Cerebellar cortex (tissue), 1 donor: Measurements from ENCODE around the gene U2SURP.
"Not testable (repeated sequence)": the region's sequence is repeated elsewhere in the genome, so short reads cannot be mapped to it uniquely, and the experiment has no call there.

Source experiments
- DNase-seq: peaks from one replicate; pipeline ENCODE4 v3.0.0-alpha.2; 2015; ENCODE audit warnings: low spot score

U2SURP gene

DNA sequence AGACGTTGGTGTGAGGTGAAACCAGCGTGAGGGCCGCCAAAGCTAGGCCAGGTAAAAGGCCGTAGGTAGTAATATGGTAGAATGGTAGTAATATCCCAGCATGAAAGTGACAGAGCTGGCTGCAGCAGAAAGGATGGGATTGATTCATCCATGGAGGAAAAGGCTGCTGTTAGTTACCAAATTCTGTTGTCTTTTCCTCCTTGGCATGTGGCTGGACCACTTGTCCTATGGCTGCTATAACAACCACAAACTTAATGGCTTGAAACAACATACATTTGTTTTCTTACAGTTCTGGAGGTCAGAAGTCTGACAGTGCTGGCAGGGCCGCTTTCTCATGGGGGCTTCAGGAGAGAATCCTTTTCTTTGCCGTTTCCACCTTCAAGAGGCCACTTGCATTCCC is 70.4 kb downstream of the U2SURP start:
- no peak for DNase-seq

DNA sequence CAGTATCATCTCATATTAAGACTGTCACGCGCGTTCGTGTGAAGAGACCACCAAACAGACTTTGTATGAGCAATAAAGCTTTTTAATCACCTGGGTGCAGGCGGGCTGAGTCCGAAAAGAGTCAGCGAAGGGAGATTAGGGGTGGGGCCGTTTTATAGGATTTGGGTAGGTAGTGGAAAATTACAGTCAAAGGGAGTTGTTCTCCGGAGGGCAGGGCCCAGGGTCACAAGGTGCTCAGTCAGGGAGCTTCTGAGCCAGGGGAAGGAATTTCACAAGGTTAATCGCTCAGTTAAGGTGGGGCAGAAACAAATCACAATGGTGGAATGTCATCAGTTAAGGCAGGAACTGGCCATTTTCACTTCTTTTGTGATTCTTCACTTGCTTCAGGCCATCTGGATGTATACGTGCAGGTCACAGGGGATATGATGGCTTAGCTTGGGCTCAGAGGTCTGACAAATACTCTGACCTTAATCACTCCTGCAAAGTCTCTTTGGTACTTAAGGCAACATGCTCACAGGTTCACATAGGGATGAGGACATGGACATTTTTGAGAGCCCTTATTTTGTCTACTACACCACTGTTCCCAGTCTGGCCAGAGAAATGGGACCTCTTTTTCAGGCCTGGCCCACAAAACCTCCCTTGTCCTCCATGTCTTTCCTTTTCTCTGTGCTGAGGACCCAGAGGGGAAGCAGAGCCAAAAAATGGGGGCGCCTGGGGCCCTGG is 71.1 kb downstream of the U2SURP start:
- DNase-seq = not testable (repeated sequence)

DNA sequence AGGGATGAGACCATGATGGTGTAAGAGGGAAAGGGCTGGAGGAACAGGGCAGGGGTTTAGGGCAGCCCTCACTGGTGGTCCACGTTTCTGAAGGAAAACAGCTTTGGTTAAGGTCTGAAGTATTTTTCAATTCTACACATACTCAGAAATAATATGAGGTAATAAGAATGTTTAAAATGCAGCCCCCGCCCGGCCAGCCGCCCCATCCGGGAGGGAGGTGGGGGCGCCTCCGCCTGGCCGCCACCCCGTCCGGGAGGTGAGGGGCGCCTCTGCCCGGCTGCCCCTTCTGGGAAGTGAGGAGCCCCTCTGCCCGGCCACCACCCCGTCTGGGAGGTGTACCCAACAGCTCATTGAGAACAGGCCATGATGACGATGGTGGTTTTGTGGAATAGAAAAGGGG is 72.2 kb downstream of the U2SURP start:
- DNase-seq = not testable (repeated sequence)

DNA sequence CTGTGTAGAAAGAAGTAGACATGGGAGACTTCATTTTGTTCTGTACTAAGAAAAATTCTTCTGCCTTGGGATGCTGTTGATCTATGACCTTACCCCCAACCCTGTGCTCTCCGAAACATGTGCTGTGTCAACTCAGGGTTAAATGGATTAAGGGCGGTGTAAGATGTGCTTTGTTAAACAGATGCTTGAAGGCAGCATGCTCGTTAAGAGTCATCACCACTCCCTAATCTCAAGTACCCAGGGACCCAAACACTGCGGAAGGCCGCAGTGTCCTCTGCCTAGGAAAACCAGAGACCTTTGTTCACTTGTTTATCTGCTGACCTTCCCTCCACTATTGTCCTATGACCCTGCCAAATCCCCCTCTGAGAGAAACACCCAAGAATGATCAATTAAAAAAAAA is 72.6 kb downstream of the U2SURP start:
- DNase-seq = not testable (repeated sequence)

DNA sequence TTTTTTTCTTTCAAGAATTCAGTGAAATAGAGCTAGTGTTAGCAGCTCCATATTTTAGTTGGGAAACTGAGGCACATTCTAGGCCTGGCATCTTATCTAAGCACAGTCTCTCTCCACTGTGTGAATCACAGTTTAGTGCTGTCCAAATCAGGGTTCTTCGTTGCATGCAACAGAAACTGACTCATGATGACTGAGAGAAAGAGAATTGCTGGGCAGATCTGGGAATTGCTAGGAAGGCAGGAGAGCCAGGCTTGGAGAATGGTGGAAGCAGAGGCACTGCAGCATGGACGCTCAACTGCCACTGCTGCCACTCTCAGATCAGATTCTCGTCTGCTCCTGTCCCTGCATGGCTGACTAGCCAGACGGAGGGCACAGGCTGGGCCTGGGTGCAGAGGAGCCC is 77.5 kb downstream of the U2SURP start:
- no peak for DNase-seq

DNA sequence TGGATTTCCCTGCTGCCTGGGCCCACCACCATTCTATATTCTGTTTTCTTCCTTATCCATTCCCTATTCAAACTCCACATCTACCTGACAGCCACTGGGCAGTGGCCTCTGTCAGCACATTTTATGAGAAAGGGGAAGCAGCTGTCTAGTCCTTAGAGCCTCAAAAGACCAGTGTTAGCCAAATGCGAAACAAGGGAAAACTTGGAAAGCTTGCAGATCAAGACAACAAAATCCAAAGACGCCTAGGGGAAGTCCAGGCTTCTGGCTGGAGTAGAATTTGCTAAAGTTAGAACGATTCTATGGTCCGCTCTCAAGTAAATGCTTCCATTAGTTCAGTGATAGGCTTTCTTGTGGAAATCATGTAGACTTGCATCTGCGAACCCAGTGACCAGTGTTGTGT is 78.8 kb downstream of the U2SURP start:
- DNase-seq = no peak

DNA sequence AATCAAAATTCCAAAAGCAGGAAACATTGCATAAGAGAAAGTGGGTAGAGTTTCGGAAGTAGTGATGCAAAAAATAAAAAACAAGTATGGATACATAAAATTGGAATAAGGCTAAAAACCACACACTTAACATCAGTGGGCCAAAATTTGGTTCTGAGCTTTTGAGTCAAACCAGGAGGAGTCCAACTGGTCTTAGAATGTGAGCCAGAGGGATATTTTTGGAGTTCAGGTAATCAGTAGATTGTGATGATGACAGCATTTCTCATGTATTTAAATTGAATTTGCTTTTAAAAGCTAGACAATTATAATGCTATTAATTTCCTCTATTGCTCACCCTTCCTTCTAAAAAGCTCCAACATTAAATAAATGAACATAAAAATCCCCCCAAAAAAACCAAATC is 80.0 kb downstream of the U2SURP start:
- DNase-seq = no peak

DNA sequence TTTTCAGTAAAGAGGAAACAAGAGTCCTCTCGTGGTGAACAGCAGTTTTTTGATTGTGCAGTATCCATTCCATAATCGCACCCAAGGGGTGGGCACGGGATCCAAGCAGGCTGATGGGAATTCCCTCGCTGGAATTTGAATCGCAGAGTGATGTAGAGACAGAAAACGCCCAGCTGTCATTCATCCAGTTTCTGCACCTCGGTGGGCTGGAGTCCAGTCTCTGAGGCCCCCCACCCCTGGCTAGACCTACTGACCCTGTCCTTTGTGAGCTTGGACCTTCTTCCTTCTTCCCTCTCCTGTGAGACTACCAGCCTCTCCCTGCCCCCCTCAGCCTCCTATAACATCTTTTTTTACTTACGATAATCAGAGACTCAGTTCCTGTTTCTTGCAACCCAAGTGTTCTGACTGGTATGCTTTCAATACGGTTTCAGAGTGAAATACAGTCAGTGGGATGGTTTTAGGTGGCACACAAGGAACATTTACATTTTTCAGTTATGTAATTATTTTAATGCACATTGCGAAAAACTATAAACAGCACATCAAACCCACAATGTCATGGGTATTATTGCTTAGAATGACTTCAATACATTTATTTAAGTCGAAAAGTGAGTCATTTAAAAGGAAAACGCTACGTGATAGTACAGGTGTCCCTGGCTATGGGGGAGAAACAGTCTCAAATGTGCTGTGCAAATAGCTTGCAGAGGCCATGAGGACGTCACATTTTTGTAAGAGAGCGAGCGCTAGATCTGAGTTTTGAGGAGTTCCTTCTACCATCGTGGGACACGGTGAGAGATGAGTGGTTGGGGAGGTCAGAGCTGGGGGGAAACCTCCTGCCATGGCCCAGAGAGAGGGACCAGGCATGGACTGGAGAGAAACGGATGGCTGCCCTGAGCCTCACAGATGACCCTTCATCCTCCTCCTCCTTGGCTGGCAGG is 80.7 kb downstream of the U2SURP start:
- no peak for DNase-seq

DNA sequence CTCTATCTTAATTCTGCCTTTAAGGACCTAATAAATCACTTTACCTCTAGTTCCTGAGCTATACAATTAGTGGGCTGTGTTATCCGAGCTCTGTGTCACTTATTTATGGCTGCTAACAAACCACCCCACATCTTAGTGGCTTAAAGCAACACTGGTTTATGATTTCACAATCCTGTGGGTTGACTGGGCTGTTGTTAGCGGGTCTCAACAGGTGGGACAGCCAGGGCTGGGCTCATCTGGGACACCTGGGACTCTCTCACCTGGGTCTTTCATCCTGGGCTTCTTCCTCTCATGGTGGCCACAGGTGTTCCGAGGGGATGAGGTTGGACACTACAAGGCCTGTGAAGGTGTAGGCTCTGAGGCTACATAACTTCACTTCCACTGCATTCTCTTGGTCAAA is 82.4 kb downstream of the U2SURP start:
- no peak for DNase-seq

DNA sequence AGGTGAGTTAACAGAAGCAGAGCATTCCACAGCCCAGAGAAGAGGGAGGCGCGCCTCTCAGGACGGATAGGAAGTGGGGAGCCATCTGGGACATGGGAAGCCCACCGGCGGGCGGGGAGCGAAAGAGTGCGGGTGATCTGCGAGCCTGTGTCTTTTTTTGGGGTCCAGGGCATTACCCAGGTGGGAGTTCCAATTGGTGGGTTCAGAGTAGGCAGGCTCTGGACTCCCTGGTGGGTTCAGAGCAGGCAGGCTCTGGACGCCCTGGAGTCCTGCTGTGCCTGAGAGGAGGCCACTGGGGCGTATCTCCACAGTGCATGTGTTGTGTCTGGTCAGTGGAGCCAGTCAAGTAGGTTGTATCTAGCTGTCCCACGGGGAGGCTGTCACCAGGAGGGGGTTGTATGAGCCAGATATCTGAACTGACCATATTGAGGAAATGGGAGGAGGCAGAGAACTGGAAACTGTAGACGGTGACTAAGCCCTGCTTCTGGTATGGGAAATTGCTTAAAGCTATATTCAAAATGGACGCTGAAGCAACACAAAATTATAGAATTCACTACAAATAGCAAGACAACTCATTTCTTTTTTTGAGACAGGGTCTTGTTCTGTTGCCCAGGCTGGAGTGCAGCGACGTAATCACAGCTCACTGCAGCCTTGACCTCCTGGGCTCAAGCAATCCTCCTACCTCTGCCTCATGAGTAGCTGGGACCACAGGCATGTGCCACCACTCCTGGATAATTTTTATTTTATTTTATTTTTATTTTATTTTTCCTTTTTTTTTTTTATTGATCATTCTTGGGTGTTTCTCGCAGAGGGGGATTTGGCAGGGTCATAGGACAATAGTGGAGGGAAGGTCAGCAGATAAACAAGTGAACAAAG is 83.7 kb downstream of the U2SURP start:
- no peak for DNase-seq

DNA sequence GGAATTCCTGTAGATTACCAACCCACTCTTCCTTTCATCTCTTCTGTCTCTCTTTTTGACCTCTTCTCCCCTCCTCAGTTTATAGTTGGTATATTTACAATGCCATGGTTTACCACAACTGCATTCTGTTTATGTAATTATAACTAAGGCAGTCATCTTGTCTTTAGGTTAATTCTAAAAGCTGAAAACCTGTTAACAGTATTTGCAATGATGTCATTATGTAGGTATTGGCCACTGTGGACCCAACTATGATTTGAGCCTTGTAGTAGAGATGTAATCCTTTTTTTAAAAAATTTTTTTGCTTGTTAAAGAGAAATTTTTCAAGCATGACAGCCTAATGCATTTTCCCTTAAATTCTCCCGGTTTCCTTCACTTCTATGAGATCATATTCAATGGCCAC is 87.5 kb downstream of the U2SURP start:
- no peak for DNase-seq

DNA sequence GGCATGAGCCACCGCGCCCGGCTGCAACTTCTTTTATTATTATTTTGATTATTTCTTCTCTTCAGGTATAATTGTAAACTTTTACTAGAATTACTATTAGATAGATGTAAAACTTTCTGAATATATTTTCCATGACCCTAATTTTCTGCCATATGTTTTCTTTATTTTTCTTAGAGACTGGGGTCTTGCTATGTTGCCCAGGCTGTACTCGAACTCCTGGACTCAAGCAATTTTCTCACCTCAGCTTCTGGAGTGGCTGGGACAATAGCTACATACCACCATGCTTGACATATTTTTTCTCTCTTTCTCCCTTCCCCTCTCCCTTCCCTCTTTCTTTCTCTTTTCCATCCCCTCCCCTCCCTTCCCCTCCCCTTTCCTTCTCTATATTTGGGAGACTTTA is 88.6 kb downstream of the U2SURP start:
- DNase-seq = no peak

DNA sequence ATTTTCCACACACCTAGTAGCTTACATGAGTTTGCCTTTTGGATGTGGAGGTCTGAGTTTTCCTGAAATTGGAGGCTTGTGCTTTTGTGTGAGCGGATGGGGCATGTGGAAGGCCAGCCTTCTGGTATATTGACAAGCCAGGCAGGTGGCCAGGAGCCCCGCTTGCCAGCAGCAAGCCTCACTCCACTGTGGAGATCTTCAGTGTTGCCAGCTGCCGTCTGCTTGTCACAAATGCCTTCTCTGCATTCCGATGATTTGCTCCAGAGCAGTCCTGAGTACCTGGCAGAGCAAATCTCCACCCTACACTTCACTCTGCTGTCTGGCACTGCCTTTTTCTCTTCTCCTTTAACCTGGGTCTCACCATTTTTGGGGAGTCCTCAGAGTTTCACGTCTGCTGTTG is 89.1 kb downstream of the U2SURP start:
- no peak for DNase-seq

DNA sequence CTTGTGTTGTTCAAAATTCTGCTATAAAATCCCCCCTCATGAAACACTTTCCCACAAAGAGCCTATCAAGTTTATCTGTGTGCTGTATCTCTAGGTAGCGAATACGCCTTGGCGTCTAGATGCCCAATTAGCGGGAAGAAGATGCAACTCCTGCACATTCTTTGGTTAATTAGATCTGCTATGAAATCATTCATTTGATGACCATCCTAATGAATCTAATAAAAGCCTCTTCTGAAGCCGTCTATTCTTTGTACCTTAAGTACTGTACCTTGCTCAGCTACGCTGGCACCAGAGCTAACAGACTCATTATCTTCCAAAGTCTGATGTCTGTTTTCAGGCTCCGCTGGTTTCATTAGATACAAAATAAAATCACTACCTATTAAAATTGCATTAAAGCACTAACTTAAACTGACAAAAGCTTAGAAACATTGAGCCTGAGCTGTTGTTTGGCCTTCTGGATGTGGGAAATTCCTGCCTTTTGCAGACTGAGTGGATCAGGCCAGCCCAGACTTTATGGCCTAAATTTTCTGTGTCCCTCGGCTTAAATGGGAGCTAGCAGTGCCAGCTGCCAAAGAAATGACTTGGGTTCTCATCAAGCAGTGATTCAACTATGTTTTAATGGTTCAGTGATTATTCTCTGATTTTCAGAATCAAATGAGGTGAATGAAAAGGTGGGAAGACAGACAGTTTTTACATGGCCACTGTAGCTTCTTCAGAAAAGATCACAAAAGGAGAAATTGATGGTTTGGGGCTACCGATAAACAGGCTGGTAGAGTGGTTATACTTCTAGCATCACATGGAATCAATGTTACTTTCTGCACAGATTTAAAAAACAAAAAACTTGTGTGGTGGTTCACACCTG is 89.8 kb downstream of the U2SURP start:
- no peak for DNase-seq

DNA sequence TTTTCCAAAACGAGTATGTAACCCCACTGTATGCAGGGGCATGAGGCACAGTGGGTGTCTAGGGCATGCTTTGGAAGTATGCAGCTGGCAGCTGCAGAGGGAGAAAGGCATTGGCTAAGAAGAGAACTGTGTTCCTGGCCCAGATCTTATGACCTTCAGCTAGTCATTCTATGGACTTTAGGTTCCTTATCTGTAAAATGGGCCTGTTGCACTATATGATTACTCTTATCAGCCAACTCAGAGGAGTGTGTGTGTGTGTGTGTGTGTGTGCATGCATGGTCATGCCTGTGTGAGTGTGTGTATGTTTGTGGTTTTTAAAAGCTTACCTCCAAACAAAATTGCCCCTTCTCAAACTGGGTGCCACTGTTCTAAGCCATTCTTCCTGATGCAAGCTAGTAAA is 90.8 kb downstream of the U2SURP start:
- DNase-seq = no peak

DNA sequence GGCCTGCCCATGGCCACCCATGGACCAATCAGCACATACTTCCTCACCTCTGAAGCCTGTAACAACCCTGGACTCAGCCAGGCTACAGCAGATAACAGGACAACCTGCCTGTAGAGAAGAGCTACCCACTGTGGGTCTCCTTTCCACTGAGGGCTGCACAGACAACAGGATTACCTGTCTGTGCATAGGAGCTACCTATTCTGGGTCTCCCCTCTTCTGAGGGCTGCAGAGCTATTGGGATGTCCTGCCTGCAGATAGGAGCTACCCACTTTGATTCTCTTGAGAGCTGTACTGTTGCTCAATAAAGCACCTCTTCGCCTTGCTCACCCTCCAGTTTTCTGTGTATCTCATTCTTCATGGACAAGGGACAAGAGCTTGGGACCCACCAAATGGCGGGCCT is 94.4 kb downstream of the U2SURP start:
- no peak for DNase-seq

DNA sequence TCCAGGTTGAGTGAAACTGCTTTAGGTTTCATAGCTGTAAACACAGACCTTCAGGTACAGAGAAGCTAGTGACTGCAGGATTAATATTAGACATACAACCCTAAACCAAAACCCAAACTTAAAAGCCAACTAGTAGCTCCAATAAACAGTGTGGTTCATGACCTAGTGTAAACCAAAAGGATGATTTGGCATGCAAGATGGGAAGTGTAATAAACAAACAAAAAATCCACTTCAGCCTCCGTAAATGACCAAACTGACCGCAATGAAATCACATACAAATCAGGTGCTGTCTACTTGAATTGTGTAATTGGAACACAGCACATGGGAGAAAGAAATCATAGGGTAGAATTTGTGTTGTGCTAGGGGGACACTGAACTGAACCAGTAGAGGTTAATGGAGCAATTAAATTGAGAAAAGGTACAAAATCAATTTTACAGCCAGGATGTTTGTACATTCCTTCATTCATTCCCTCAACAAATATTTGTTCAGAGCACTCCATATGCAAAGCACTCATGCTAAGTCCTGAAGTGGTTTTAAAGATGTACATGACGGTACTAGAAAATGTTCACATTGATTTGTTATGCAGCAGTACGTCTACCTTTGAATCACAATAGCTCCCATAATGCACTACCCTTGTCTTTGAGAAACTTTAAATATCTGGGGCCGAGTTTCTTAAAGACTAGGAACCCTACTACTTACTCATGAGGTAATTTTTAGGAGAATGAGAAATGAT is 96.8 kb downstream of the U2SURP start:
- DNase-seq = no peak

DNA sequence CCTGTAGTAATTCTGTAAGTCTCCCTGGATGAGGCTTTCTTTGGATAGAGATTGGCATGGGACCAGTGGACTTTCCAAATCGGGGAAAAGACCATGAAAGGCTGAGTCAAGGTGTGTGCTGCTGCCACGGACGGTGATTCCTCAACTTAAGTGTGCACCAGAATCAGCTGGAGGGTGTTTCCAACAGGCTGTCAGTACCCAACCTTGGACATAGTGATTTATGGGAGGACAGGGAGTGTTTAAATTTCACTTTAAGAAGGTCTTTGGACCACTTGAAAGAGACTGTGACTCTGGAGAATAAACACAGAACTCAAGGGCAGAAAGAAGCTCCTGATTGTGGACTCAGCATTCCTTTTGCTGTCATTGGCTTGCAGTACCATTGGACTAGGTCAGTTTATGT is 97.8 kb downstream of the U2SURP start:
- DNase-seq = no peak

DNA sequence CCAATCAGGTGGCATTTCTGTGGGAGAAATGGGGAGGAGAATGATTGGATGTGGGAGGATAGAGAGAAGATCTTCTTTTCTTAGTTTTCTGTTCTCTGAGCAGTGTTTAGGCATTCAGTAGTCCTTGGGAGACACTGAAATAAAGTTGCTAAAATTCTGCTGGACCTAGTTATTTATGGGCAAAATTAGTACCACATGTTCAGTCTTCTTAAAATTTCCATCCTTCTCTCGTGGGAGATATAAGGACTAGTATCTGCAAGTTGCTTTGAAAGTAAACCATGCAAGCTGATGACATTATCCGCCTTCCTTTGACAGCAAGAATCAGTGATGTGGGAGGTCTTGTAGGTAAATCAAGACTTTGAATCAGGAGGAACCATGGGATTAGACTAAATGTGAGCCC is 98.3 kb downstream of the U2SURP start:
- DNase-seq = no peak

DNA sequence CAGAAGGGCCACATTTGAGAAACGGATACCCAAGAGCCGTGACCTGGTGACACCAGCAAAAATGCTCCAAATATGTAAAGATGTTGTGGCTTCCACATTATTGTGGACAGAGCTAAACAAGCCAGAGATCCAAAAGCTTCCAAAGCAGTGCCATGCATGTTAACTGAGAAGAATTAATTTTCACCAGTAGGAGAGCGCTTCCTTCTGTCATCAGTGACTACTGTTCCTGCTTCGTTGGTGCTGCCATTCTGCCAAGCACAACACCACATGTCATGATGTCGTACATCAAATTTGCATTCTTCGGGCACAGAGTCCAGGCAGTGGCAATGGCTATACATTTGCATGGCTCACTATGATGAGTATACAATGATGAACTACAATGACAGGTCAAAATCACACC is 99.1 kb downstream of the U2SURP start:
- DNase-seq = no peak
